ENCODE results near the gene ATP6V0A1.
A peak's percentile ranks its signal among the peaks of the same experiment; 100 is the strongest.
"Not testable (repeated sequence)": the region's sequence is repeated elsewhere in the genome, so short reads cannot be mapped to it uniquely, and the experiment has no call there.

Gene ATP6V0A1

DNA sequence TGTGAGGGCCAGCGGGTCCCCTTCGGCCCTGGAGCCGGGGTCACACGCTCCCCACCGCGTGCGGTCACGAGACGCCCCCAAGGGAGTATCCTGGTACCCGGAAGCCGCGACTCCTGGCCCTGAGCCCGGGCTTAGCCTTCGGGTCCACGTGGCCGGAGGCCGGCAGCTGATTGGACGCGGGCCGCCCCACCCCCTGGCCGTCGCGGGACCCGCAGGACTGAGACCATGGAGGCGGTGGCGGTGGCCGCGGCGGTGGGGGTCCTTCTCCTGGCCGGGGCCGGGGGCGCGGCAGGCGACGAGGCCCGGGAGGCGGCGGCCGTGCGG lies 77.3 kb downstream of the ATP6V0A1 start, which contains the start of gene NAGLU:
Gene NAGLU (plus strand): TSS at position 194 of the 324 bp plus-strand sequence. CDS start 32 bp downstream, at position 226.
- no peaks in the 10 kb centered on the region for H3K9me3 ChIP-seq (ENCODE audit: insufficient read depth, low read length)
- H3K27me3 ChIP-seq (ENCODE audit: insufficient read depth, insufficient read length): peaks cover 4% of the 10 kb centered on the region
- TF ChIP-seq YY1 (IDR thresholded peaks at IDR 0.05; ENCODE audit: insufficient read depth, insufficient read length) (no peak), ZNF274 (IDR thresholded peaks at IDR 0.05; ENCODE audit: low read depth, low read length) (no peak), SUZ12 (IDR thresholded peaks at IDR 0.05; ENCODE audit: extremely low read depth, insufficient read depth, insufficient read length) (no peak)
- peak within 1 kb of the TSS; percentile 85 for H3K9ac ChIP-seq (ENCODE audit: insufficient read length, low read depth)
- H3K4me1 ChIP-seq (ENCODE audit: insufficient read depth, insufficient read length): peaks cover 13% of the 10 kb centered on the region
- H3K36me3 ChIP-seq (ENCODE audit: insufficient read depth, insufficient read length, low read length): peaks cover 23% of the 10 kb centered on the region
- peak within 1 kb of the TSS; percentile 75 for H3K4me3 ChIP-seq (ENCODE audit: insufficient read length, low read depth)
- peak; percentile 71 for DNase-seq (ENCODE audit: low read depth, low spot score)

- Histone ChIP-seq H3K4me3 (ENCODE audit: insufficient read length, low read depth) (peak overlapping the region; percentile 75), H3K4me1 (ENCODE audit: insufficient read depth, insufficient read length) (peaks cover 14% of the 10 kb centered on the region), H3K27me3 (ENCODE audit: insufficient read depth, insufficient read length) (no peaks in the 10 kb centered on the region), H3K9ac (ENCODE audit: insufficient read length, low read depth) (peak overlapping the region; percentile 85), H3K36me3 (ENCODE audit: insufficient read depth, insufficient read length, low read length) (peaks cover 28% of the 10 kb centered on the region), H3K9me3 (ENCODE audit: insufficient read depth, low read length) (no peaks in the 10 kb centered on the region)
- DNase-seq (ENCODE audit: low read depth, low spot score): no peak
- TF ChIP-seq ZNF274 (IDR thresholded peaks at IDR 0.05; ENCODE audit: low read depth, low read length) (no peak), SUZ12 (IDR thresholded peaks at IDR 0.05; ENCODE audit: extremely low read depth, insufficient read depth, insufficient read length) (no peak), YY1 (IDR thresholded peaks at IDR 0.05; ENCODE audit: insufficient read depth, insufficient read length) (no peak)
These were observed 77.9 kb downstream of the ATP6V0A1 start for GRCh38 chr17:42536372-42537155.

GRCh38 chr17:42537156-42537805 lies 78.6 kb downstream of the ATP6V0A1 start:
- TF ChIP-seq SUZ12 (IDR thresholded peaks at IDR 0.05; ENCODE audit: extremely low read depth, insufficient read depth, insufficient read length) (no peak), YY1 (IDR thresholded peaks at IDR 0.05; ENCODE audit: insufficient read depth, insufficient read length) (no peak), ZNF274 (IDR thresholded peaks at IDR 0.05; ENCODE audit: low read depth, low read length) (no peak)
- H3K4me1 ChIP-seq (ENCODE audit: insufficient read depth, insufficient read length): peaks cover 14% of the 10 kb centered on the region
- H3K9me3 ChIP-seq (ENCODE audit: insufficient read depth, low read length): no peaks in the 10 kb centered on the region
- peak overlapping the region; percentile 85 for H3K9ac ChIP-seq (ENCODE audit: insufficient read length, low read depth)
- H3K36me3 ChIP-seq (ENCODE audit: insufficient read depth, insufficient read length, low read length): peaks cover 32% of the 10 kb centered on the region
- H3K27me3 ChIP-seq (ENCODE audit: insufficient read depth, insufficient read length): no peaks in the 10 kb centered on the region
- no peak for DNase-seq (ENCODE audit: low read depth, low spot score)
- H3K4me3 ChIP-seq (ENCODE audit: insufficient read length, low read depth): peak overlapping the region; percentile 75

GRCh38 chr17:42537826-42538451 lies 79.3 kb downstream of the ATP6V0A1 start:
- H3K27me3 ChIP-seq (ENCODE audit: insufficient read depth, insufficient read length): no peaks in the 10 kb centered on the region
- peak overlapping the region; percentile 42 for H3K9ac ChIP-seq (ENCODE audit: insufficient read length, low read depth)

DNA sequence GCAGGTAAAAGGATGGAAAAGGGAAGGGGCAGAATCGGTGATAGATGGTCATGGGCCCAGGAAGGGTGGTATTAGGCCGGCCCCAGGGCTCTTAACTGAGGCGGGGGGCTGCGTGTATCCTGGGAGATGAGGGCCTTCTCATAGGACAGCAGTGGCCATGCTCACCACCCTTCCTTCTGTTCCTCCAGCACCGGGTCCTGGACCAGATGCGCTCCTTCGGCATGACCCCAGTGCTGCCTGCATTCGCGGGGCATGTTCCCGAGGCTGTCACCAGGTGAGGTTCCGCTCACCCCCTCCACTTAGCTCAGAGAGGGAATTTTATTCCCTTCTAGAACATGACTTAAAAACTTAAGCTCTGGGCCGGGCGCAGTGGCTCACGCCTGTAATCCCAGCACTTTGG lies 79.8 kb downstream of the ATP6V0A1 start:
- no peak for DNase-seq (ENCODE audit: low read depth, low spot score)
- Histone ChIP-seq H3K4me3 (ENCODE audit: insufficient read length, low read depth) (no peak overlapping the region), H3K9ac (ENCODE audit: insufficient read length, low read depth) (peak overlapping the region; percentile 29), H3K36me3 (ENCODE audit: insufficient read depth, insufficient read length, low read length) (peaks cover 44% of the 10 kb centered on the region), H3K27me3 (ENCODE audit: insufficient read depth, insufficient read length) (no peaks in the 10 kb centered on the region), H3K9me3 (ENCODE audit: insufficient read depth, low read length) (no peaks in the 10 kb centered on the region), H3K4me1 (ENCODE audit: insufficient read depth, insufficient read length) (peaks cover 14% of the 10 kb centered on the region)
- TF ChIP-seq ZNF274 (IDR thresholded peaks at IDR 0.05; ENCODE audit: low read depth, low read length): no peak
- TF ChIP-seq YY1 (IDR thresholded peaks at IDR 0.05; ENCODE audit: insufficient read depth, insufficient read length): no peak
- TF ChIP-seq SUZ12 (IDR thresholded peaks at IDR 0.05; ENCODE audit: extremely low read depth, insufficient read depth, insufficient read length): no peak

More at GRCh38 chr17:42537826-42538451, 79.3 kb downstream of the ATP6V0A1 start:
- no peak overlapping the region for H3K4me3 ChIP-seq (ENCODE audit: insufficient read length, low read depth)
- peaks cover 38% of the 10 kb centered on the region for H3K36me3 ChIP-seq (ENCODE audit: insufficient read depth, insufficient read length, low read length)
- peaks cover 14% of the 10 kb centered on the region for H3K4me1 ChIP-seq (ENCODE audit: insufficient read depth, insufficient read length)
- TF ChIP-seq ZNF274 (IDR thresholded peaks at IDR 0.05; ENCODE audit: low read depth, low read length) (no peak), SUZ12 (IDR thresholded peaks at IDR 0.05; ENCODE audit: extremely low read depth, insufficient read depth, insufficient read length) (no peak), YY1 (IDR thresholded peaks at IDR 0.05; ENCODE audit: insufficient read depth, insufficient read length) (no peak)
- no peaks in the 10 kb centered on the region for H3K9me3 ChIP-seq (ENCODE audit: insufficient read depth, low read length)
- no peak for DNase-seq (ENCODE audit: low read depth, low spot score)

- H3K36me3 ChIP-seq (ENCODE audit: insufficient read depth, insufficient read length, low read length): peaks cover 60% of the 10 kb centered on the region
- not testable (repeated sequence) for H3K9ac ChIP-seq (ENCODE audit: insufficient read length, low read depth); H3K4me3 ChIP-seq (ENCODE audit: insufficient read length, low read depth); DNase-seq (ENCODE audit: low read depth, low spot score); H3K27me3 ChIP-seq (ENCODE audit: insufficient read depth, insufficient read length); H3K4me1 ChIP-seq (ENCODE audit: insufficient read depth, insufficient read length); H3K9me3 ChIP-seq (ENCODE audit: insufficient read depth, low read length)
These were observed 81.9 kb downstream of the ATP6V0A1 start for GRCh38 chr17:42540558-42540957.

Data from NT2/D1 (cell line).